GM21447 (cell line): Measurements from ENCODE around the gene CTNNA1.

Experiments used
- ATAC-seq: cut with Tn5 transposase; IDR thresholded peaks from one replicate; pipeline ENCODE4 v1.9.1; 2021; ENCODE audit not compliant: unreplicated experiment

Gene CTNNA1

DNA sequence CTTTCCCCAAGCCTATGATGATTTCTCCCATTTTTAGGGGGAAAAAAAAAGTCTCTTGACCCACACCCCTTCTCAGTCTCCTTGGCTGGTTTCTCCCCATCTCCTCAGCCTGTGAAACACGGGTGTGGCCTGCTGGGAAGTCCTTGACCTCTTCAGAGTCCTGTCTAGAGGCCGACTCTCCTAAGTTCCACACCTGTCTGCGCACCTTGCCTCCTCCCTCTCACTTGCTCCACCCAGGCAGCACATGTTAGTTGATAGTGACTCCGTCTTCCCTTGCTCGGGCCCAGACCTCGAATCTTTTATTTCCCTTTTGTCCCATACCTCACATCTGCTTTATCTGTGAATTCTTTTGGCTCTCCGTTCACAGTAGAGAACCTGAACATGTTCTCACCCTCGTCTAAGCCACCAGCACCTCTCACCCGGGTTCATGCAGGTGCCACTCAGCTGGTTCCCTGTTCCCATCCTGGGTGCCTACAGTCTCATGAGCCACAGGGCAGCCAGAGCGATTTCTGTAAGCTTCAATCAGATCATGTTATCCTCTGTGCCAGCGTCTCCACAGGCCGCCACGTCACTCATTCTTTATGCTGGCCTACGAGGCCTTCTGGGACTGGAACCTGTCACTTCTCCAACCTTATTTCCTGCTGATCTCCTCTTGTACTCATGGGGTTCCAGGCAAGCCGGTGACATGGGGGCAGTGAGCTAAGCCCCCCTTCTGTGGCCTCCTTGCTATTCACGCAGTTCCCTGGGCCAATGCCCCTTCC is 173.6 kb downstream of the CTNNA1 start:
- ATAC-seq = no peak

DNA sequence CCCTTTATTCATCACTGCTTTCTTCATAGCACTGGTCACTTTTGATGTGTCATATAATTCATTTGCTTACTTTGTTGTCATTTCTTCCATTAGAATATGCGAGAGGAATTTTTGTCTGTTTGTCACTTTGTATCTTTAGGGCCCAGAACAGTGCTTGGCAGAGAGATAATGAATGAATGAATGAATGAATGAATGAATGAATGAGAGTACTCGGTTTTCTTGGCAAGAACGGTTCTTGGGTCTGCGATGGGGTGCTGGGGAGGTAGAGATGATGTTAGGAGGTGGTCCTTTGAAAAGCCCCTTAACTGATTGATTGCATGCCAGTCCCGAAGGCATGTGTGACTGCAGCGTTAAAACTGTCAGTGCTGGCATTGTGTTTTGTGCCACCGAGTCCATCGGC is 174.3 kb downstream of the CTNNA1 start:
- ATAC-seq = no peak

DNA sequence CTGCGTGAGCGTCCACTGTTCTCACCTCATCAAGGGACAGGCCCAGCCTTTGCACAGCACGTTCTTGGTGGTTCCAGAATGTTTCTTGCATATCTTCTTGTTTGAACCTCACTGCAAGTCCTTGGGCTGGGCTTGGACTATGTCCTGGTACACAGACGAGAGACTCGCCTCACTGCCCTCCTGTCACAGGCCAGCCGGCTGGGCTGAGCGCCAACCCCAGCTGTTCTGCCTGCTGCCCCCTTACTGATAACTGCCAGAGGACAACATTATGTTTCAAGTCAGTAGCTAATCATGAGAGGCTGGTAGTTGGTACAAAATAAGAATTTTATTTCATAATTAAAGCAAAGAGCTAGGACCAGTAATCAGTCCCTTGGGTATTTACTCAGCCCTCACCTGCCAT is 174.8 kb downstream of the CTNNA1 start:
- ATAC-seq = no peak

DNA sequence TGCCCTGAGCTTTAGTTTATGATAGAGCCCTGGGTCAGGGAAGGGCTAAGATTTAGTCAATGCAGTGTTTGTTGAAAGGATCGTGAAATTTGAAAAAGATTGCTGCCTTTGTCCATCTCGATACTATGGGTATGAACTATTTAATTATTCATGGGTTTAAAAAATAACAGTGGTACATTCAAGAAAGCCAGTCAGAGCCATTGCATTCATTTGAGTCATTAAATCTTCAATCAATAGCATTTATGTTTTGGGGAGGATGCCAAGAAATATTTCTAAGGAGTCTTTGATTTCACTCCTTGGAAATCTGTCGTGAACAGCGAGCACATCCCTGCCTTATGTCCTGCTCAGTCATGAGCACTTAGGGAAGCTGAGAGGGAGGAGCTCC is 176.3 kb downstream of the CTNNA1 start:
- no peak for ATAC-seq

DNA sequence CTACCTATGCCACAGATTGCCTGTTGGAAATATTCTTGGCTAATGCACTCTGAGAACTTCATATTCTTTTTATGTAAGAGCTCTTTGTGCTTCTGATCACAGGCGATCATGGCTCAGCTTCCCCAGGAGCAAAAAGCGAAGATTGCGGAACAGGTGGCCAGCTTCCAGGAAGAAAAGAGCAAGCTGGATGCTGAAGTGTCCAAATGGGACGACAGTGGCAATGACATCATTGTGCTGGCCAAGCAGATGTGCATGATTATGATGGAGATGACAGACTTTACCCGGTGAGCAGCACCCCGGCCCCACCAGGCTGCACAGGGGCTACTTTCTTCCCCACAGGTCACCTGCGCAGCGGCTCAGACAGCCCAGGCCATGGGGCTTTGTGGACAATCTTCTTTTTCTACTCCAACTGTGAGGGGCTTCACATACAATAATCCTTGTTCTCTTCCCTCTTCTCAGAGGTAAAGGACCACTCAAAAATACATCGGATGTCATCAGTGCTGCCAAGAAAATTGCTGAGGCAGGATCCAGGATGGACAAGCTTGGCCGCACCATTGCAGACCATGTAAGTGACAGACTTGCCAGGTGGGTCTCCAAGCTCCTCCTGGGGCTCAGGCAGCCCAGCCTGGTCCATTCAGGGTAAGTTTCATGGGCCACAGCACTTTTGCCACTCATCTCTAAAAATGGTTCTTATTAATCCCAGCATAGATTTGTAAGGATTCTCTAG is 177.3 kb downstream of the CTNNA1 start:
- ATAC-seq = no peak

DNA sequence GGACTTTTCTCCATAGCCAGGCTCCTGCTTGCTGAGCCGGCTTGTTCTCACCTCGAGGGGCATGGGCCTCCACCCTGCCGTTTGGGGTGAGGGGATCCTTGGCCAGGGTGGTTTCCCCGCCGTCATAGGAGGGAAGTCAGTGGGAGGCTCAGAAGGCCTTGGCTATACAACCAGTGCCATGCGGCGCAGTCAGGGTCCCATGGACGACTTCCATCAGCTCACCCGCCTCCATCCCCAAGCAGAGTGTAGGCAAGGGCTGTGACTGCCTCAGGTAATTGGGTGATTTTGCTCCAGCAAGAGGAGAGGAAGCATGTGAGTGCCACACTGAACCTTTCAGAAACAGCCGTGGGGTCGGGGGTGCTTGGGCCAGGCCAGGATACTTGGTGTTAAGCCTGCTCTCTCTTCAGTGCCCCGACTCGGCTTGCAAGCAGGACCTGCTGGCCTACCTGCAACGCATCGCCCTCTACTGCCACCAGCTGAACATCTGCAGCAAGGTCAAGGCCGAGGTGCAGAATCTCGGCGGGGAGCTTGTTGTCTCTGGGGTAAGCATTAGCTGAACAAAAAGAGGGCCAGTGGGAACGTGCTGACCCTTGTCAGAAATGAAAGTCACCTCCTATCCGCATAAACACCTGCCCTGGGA is 179.1 kb downstream of the CTNNA1 start:
- no peak for ATAC-seq

DNA sequence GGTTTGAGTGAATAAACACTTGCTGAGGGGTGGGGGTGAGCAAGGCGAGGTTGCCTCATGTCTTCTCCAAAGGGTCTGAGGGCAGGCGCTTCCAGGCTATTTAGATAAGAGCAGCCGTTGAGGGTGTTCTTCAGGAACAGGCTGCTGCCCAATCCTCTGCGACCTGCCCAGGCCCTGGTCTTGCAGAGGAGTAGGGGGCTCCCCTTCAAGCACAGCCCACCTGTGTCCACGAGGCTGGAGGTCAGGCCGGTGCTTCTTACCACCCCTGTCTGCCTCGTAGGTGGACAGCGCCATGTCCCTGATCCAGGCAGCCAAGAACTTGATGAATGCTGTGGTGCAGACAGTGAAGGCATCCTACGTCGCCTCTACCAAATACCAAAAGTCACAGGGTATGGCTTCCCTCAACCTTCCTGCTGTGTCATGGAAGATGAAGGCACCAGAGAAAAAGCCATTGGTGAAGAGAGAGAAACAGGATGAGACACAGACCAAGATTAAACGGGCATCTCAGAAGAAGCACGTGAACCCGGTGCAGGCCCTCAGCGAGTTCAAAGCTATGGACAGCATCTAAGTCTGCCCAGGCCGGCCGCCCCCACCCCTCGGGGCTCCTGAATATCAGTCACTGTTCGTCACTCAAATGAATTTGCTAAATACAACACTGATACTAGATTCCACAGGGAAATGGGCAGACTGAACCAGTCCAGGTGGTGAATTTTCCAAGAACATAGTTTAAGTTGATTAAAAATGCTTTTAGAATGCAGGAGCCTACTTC is 180.5 kb downstream of the CTNNA1 start:
- no peak for ATAC-seq

DNA sequence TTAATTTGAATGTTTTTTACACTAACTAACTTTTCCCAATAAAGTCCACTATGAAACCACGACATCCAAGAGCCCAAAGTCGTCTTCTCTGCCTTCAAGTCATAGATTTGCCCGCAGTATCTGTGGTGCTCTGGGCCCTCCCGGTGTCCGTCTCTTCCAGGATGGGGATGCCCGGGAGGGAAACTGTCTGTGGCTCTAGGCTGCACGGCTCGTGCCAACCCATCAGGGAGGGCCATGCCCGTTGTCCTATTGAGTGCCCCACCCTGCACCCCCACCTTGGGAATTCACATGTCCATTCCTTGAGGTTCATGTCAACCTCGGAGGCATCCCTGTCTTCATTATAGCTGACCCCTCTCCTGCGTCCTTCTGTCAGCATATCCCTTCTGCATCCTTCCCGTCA is 181.7 kb downstream of the CTNNA1 start:
- ATAC-seq = no peak

DNA sequence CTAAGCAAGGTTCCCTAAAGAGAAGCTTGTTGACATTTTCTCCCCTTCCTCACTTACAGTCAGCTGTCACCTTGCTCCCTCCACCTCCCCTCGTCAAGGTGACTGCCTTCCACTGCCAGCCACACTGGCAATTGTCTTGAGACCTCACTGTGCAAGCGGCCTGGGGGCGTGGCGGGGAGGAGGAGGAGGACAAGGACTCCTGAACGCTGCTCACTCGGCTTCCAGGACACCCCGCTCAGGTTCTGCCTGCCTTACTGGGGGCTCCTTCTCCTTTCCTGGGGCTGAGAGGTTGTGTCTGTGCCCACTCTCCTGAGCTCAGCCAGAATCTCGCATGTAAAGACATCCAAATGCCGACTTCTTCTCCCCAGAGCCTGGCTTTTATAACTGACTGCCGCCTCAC is 182.2 kb downstream of the CTNNA1 start:
- ATAC-seq = no peak

DNA sequence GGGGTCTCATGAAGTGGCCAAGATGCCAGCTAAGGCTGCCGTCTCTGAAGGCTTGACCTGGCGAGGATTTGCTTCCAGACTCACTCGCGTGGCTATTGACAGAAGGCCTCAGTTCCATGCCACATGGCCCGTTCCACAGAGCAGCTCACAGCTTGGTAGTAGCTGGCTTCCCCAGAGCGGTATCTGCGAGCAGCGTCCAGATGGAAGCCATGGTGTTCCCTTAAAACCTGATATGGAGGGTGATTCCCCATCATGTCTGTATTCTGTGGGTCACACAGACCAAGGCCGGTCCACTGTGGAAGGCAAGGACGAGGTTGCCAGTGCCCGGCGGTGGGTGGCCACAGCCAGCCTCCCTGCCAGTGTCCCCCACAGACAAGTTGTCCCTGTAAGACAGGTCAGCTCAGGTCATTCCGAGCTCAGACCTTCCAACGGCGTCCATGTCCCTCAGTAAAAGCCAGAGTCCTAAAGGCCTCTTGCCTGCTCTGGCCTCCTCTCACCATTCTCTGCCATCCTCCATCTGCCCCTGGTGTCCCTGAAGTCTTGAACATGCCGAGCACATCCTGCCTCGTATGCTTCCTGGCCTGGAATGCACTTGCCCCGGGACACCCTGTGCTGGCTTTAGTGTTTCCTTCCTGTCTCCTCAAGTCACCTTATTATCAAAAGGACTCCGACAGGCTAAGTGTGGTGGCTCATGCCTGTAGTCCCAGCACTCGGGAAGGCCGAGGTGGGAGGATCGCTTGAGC is 183.2 kb downstream of the CTNNA1 start:
- ATAC-seq = no peak

DNA sequence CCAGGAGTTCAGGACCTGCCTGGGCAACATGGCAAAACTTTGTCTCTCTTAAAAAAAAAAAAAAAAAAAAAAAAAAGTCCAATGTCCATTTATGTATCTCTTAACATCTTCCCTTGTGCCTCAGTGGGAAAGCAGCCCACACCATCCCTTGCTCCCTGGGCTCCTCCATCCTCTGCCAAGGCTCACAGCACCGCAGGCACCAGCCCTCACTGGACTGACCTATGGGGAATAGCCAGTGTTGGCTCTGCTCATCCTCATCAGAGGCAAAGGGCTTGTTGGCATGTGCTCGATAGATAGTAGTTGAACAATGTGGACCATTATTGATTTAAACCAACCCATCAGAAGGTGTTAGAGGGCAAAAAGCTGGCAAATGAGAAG is 183.7 kb downstream of the CTNNA1 start:
- no peak for ATAC-seq

DNA sequence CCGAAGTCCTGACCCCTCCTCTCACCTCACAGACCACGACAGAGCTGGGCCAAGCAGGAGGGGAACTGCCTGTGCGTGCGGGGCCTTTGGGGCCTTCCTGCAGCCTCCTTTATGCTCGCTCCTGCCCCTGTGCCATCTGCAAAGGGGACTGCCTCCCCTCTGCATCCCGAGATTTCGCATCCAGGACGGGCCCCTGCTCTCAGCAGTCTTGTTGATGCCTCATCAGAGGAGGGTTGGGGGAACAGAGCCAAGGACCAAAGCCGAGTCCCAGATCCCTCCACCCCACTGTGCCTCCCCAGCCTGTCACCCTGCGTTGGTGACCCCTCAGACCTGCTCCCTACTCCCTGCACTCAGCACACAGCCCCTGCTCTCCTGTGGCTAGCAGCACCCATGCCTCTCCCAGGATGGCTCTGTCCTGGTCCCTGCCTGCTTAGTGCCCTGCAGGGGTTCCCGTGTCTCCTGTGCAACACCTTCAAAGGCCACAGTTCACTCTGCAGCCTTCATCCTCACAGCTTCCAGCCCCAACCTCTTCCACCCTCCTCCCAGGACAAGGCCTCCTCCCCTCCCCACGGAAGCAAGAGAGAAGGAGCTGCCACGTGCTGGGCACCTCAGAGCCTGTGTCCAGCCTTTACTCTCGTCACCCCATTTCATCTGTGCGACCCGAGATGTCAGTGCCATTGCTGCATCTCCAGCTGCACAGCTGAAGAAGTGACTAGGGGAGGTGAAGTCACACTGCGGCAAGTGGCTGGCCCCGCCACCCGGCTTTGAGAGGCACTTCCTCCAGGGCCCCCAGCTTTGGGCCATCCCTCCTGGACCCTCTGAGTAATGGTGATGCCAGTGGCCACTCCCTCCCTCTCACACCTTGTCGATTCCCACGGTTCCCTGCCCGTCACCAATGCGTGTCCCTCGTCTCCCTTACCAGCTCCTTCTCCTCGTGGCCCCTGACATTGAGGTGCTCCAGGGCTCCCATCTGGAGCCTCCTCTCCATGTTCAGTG is 184.5 kb downstream of the CTNNA1 start:
- ATAC-seq = no peak

DNA sequence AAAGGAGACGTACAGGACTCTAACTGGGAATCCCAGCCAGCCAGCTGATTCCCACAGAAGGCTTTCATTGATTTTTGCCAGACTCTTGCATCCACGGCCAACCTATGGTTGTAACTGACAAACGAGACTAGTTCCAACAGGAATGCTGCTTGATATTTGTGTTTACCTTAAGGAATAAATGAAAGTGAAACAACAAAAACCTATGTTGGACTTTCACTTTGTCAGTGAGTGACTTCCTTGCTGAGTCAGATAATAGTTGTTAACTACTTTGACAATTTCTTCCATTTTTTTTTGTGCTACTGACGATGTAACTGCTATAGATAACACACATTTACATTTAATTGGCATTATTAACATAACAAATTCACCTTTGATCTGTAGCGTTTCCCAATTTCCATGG is 185.3 kb downstream of the CTNNA1 start:
- no peak for ATAC-seq

DNA sequence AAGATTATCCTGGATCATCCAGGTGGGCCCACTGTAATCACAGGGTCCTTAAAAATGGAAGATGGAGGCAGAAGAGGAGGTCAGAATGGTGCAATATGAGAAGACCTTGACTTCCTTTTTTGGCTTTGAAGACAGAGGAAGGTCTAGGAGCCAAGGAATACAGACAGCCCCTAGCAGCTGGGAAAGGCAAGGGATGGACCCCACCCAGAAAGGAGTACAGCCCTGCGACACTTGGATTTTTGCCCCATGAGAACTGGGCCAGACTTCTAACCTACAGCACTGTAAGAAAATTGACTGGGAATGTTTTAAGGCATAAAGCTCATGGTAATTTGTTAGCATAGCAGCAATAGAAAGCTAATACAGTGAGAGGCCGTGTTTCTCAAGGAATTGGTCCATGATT is 188.8 kb downstream of the CTNNA1 start:
- no peak for ATAC-seq

DNA sequence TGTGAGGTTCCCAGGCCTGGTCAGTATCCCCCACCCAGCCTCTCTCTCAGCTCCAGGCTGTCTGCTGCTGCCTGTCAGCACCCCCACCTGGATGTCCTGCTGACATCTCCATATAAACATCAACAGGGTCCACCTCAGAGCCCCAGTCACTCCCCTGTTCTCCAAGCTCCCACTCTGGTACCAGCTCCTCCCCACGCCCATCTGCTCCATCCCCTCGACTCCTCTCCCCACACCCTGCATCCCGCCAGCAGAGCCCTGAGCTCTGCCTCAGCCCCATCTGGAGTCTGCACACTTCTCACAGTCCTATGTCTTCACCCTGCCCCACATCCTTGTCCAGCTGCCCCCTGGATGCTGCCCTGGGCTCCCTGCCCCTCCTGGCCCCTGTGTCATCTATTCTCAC is 189.6 kb downstream of the CTNNA1 start:
- no peak for ATAC-seq

DNA sequence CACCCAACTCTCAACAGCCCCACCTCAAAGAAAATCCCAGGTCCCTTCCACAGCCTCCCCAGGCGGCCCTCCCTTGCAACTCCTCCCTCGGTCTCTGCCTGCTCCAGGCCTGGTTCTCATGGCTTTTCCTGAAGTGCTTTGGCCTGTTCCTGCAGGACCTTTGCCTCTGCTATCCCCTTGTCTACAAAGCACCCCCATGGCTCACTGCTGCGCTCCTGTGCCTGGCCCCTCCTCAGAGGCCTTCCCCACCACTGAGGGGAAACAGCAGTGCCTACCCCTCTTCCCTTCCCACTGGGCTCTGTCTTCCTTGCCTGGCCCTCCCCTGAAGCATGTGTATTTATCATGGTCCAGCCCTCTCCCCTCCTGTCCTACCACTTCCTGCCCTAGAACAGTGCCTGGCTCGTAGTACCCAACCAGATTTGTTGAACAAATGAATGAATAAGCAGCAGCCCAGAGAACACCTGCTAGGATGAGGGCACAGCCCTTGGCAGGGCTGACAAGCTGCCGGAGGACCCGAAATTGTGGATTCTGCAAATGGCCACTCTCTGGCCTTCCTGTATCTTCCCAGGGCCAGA is 190.5 kb downstream of the CTNNA1 start:
- no peak for ATAC-seq

DNA sequence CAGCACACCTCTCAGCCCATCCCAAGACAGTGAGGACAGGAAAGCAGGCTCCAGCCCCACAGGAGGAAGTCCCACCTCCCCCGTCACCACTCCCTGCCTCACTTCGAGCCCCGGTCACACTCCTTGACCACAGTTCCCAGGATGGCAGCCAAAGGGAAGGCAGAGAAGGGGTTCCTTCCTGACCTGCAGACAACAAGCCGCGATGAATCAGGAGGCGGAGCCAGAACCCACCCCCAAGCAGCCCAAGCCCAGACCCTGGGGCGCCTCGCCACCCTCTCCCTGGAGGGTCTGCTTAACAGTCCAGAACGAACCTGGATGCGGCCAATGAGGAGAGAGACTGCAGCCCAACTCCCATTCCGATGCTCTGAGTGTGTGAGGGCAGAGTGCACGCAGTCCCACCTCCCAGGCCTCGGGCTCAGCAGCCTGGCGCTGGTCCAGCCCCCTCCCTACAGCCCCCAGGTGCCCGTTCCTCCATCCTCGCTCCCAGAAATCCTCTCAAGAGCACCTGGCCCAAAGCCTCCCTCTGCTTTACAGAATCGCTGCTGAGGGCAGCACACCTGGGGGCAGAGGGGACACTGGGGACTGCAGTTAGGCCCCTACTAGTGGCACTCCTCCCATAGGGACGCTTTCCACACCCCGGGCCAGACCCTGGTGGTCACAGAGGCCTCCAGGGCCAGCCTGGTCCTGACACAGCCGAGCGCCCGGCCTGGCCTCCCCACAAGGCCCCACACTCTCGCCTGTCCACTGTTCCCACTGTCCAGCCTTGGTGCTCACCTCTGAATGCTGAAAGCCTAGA is 191.5 kb downstream of the CTNNA1 start:
- no peak for ATAC-seq

DNA sequence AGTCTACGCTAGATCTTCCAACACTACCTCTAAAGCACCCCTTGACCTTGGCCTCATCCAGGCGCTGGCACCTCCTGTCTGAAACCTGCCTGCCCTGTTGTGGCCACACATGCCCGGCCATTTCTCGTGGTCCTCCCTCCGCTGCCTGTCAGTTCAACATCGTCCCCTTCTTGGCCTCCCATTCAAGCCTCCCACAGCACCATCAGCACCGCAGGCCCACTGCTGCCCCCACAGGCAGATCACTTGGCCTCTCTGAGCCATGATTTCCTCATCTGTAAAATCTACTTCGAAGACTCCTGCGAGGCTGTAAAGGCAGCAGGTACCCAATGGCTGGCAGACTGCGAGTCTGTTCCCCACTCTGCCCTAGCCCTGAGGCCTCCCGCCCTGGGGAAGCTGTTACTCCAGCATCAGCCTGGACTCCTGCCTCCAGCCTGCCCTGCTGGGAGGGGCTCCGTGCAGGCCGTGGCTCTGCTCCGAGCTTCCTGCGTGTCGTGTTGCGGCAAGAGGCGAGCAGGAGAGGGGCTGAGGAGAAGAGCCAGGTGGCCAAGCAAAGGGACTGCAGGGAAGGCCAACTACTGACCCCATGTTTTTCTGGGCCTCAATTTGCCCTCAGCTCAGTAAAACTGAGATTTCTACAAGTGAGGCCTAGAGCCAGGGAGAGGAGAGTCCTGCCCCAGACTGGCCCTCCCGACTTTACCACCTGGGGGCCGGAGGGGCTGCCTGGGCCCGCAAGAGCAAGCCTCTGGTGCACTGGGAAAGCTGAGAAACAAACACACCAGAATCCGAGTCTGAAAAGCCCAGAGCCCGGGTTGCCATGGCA is 192.4 kb downstream of the CTNNA1 start:
- ATAC-seq = no peak
